Prostate gland (tissue), 2 donors: ENCODE measurements around the gene MALRD1. TPM values are rescaled to one million over a fixed set of nuclear protein-coding genes. Genes with fewer than 3 reads are reported as not detected.

ENCODE experiments used
- DNase-seq: peaks from one replicate; pipeline ENCODE4 v3.0.0-alpha.2; 2019; ENCODE audit warnings: low spot score
- H3K27ac ChIP-seq, 2 donors: fragments of 200-600 bp; sonication (generic); 2 replicates each; pipeline ENCODE4 v1.5.1; 2017 to 2019
- H3K27me3 ChIP-seq: fragments of 200-600 bp; sonication (generic); replicated peaks from 2 replicates; pipeline ENCODE4 v1.5.1; 2019; ENCODE audit not compliant: insufficient read depth
- H3K36me3 ChIP-seq, 2 donors: fragments of 200-600 bp; sonication (generic); 1 replicate in 1 of 2; 2 replicates in 1 of 2; pipeline versions ENCODE4 v1.5.1 to v1.8.1; 2017 to 2019
- H3K4me1 ChIP-seq: fragments of 200-600 bp; sonication (generic); replicated peaks from 2 replicates; pipeline ENCODE4 v1.5.1; 2019
- H3K4me3 ChIP-seq, 2 donors: fragments of 200-600 bp; sonication (generic); 2 replicates each; pipeline ENCODE4 v1.5.1; 2017 to 2019
- H3K9me3 ChIP-seq: fragments of 200-600 bp; sonication (generic); 2 replicates; pipeline ENCODE4 v1.5.1; 2017
- POLR2A ChIP-seq: fragments of 450-650 bp; IDR thresholded peaks from one replicate; pipeline ENCODE4 v1.6.1; 2016; ENCODE audit warnings: antibody characterized with exemption, mild to moderate bottlenecking
- POLR2AphosphoS5 ChIP-seq: sonication (generic); formaldehyde crosslinking; IDR thresholded peaks from one replicate; pipeline ENCODE4 v1.6.1; 2017; ENCODE audit warnings: antibody characterized with exemption
- WGBS: methylation state at CpG from one replicate; pipeline ENCODE4 v1.1.5; 2018; 5-methylcytosine and 5-hydroxymethylcytosine counted together
- intact Hi-C: fragments of 100-400 bp; cut with DNase I; formaldehyde crosslinking; loops from one replicate; pipeline ENCODE4 v1.14.2; 2022
- total RNA-seq, 2 donors: library from RNA; depleted of rRNA; stranded (reverse); fragments of >200 nt; gene quantifications; one replicate each; pipeline ENCODE4 v1.1.0, GENCODE V29; 2016
- TF ChIP-seq, protein P1 (sequence below), 4 experiments: fragments of 200-600 bp in 2 of 4; fragments of 450-650 bp in 2 of 4; sonication (generic) in 2 of 4; IDR thresholded peaks; 1 replicate in 3 of 4; 2 replicates in 1 of 4; pipeline ENCODE4 v1.5.1; 2016 to 2019; ENCODE audit warnings: antibody characterized with exemption in 4 of 4, mild to moderate bottlenecking in 2 of 4, moderate library complexity in 2 of 4

The MALRD1 gene
- total RNA-seq, 2 donors from 2014 or later, result 2.1 TPM; not detected in 1

DNA sequence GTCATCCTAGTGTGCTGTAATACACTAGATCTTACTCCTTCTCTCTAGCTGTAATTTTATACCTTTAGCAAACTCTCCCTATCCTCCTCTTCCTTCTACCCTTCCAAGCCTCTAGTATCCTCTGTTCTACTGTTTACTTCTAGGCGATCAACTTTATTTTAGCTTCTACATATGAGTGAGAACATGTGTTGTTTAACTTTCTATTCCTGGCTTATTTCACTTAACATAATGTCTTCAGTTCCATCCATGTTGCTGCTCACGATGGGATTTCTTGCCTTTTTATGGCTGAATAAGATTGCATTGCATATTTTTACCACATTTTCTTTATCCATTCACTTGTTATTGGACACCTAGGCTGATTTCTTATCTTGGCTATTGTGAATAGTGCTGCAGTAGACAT, 318.6 kb downstream of the MALRD1 start:
- no peaks in the 10 kb centered on the region for H3K9me3 ChIP-seq
- no peak for TF ChIP-seq POLR2AphosphoS5
- TF ChIP-seq POLR2A, result no peak
- TF ChIP-seq, protein P1, sequence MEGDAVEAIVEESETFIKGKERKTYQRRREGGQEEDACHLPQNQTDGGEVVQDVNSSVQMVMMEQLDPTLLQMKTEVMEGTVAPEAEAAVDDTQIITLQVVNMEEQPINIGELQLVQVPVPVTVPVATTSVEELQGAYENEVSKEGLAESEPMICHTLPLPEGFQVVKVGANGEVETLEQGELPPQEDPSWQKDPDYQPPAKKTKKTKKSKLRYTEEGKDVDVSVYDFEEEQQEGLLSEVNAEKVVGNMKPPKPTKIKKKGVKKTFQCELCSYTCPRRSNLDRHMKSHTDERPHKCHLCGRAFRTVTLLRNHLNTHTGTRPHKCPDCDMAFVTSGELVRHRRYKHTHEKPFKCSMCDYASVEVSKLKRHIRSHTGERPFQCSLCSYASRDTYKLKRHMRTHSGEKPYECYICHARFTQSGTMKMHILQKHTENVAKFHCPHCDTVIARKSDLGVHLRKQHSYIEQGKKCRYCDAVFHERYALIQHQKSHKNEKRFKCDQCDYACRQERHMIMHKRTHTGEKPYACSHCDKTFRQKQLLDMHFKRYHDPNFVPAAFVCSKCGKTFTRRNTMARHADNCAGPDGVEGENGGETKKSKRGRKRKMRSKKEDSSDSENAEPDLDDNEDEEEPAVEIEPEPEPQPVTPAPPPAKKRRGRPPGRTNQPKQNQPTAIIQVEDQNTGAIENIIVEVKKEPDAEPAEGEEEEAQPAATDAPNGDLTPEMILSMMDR (IDR thresholded peaks at IDR 0.05), result no peak
- no peak for DNase-seq
- H3K4me3 ChIP-seq, result no peak overlapping the region
- H3K27me3 ChIP-seq, result no peaks in the 10 kb centered on the region
- no peaks in the 10 kb centered on the region for H3K36me3 ChIP-seq
- no peak overlapping the region for H3K27ac ChIP-seq
- 68% methylated on average over 2 of the region's 2 CpGs for WGBS
- intact Hi-C loops, result no loop called here
- no peaks in the 10 kb centered on the region for H3K4me1 ChIP-seq

- no peak overlapping the region for H3K27ac ChIP-seq
- intact Hi-C loops, result no loop called here
- no peak overlapping the region for H3K4me3 ChIP-seq
- no peaks in the 10 kb centered on the region for H3K9me3 ChIP-seq
- H3K27me3 ChIP-seq, result no peaks in the 10 kb centered on the region
- H3K36me3 ChIP-seq, result no peaks in the 10 kb centered on the region
- WGBS, result 57% methylated on average over 3 of the region's 3 CpGs
- TF ChIP-seq, protein P1 (IDR thresholded peaks at IDR 0.05), result no peak
- TF ChIP-seq POLR2AphosphoS5 (no peak), POLR2A (no peak)
- DNase-seq, result no peak
- H3K4me1 ChIP-seq, result no peaks in the 10 kb centered on the region
Measured at GRCh38 chr10:19373988-19374387, 325.4 kb downstream of the MALRD1 start.

DNA sequence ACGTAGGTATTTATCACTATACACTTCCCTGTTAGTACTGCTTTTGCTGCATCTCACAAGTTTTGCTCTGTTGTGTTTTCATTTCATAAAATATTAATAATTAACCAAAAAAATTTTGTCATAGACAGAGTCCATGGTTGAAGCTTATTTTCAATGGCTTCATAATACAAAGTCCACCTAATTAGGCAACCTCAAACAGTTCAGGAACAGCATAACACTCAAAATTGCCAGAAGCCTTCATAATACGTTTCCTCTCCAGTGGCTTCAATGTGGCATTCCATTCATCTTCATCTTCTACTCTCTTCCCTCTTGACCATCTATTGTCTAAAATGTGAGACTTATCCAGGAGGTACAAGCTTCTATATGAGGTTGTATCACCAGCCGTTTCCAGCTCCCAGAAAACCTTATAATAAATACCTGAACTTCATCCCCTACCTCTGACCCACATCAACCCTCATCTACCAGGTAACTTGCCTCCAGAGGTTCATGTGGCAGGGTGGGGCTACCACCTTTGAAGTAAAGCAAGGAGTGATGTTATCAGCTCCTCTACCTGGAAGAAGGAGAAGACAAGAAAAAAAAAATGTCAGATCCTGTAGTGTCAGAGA, 337.3 kb downstream of the MALRD1 start:
- H3K4me1 ChIP-seq, result no peaks in the 10 kb centered on the region
- H3K9me3 ChIP-seq, result no peaks in the 10 kb centered on the region
- TF ChIP-seq, protein P1 (IDR thresholded peaks at IDR 0.05), result no peak
- no peaks in the 10 kb centered on the region for H3K27me3 ChIP-seq
- DNase-seq, result no peak
- WGBS, result 67% methylated on average over 3 of the region's 3 CpGs
- H3K27ac ChIP-seq, result no peak overlapping the region
- no peaks in the 10 kb centered on the region for H3K36me3 ChIP-seq
- H3K4me3 ChIP-seq, result no peak overlapping the region
- intact Hi-C loops, result no loop called here

DNA sequence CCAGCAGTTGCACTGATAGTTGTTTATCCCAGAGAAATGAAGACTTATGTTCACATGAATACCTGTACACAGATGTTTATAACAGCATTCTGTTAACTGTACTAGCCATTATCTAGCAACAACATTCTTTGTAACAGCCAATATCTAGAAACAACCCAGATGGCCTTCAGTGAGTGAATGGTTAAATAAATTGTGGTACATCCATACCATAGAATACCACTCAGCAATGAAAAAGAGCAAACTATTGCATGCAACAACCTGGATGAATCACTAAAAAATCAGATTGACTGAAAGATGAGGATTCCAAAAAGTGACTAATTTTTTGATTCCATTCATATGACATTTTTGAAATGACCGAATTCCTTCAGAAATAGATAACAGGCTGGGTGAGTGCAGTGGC, 360.3 kb downstream of the MALRD1 start:
- Histone ChIP-seq H3K9me3 (no peaks in the 10 kb centered on the region), H3K27ac (no peak overlapping the region), H3K36me3 (no peaks in the 10 kb centered on the region), H3K4me1 (no peaks in the 10 kb centered on the region), H3K27me3 (no peaks in the 10 kb centered on the region), H3K4me3 (no peak overlapping the region)
- DNase-seq, result no peak
- TF ChIP-seq POLR2A (no peak), POLR2AphosphoS5 (no peak)
- TF ChIP-seq, protein P1 (IDR thresholded peaks at IDR 0.05), result no peak
- intact Hi-C loops, result no loop called here
- 91% methylated on average over 1 of the region's 1 CpG for WGBS

DNA sequence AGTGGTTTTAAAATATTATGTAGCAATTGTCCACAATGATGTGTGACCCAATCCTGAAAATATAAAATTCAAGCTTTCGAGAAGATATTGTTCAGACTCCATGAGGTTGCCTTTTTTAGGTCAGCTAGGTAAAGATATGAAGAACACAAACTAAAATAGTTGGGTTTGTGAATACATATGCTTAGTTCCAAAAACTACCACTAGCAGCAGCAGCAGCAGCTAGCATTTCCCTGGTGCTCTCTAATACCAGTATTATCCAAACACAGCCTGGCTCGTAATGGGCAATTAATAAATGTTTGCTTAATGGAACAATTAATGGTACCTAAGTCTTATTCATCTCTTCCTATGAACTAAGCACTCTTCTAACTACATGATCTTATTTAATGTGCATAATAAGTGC, 362.5 kb downstream of the MALRD1 start:
- DNase-seq, result no peak
- 66% methylated on average over 2 of the region's 2 CpGs for WGBS
- H3K4me3 ChIP-seq, result no peak overlapping the region
- H3K27me3 ChIP-seq, result no peaks in the 10 kb centered on the region
- H3K4me1 ChIP-seq, result no peaks in the 10 kb centered on the region
- H3K27ac ChIP-seq, result no peak overlapping the region
- H3K9me3 ChIP-seq, result no peaks in the 10 kb centered on the region
- no peaks in the 10 kb centered on the region for H3K36me3 ChIP-seq
- TF ChIP-seq POLR2A (no peak), POLR2AphosphoS5 (no peak)
- TF ChIP-seq, protein P1 (IDR thresholded peaks at IDR 0.05), result no peak
- intact Hi-C loops, result loop anchor here (5.0 to 10.0 kb wide), 2 partner anchors 404 to 1356 kb away; partner anchors contain the start of gene PLXDC2
